Gastrocnemius medialis (tissue), 4 donors: ENCODE measurements around the gene CDC34.
A peak's percentile ranks its signal among the peaks of the same experiment; 100 is the strongest.

Experiments
- CTCF ChIP-seq, 5 experiments: fragments of 450-650 bp in 3 of 5; fragments of 200-600 bp in 2 of 5; sonication (generic) in 2 of 5; IDR thresholded peaks in 4 of 5; conservative IDR thresholded peaks in 1 of 5; 1 replicate in 4 of 5; 2 replicates in 1 of 5; pipeline ENCODE4 v1.5.1; 2016 to 2019; ENCODE audit warnings: antibody characterized with exemption in 5 of 5, mild to moderate bottlenecking in 3 of 5, moderate library complexity in 3 of 5
- POLR2A ChIP-seq, 2 donors: fragments of 450-650 bp; IDR thresholded peaks; one replicate each; pipeline ENCODE4 v1.6.1; 2017; ENCODE audit warnings: antibody characterized with exemption in 2 of 2, mild to moderate bottlenecking in 2 of 2, moderate library complexity in 2 of 2

- TF ChIP-seq CTCF (IDR thresholded peaks at IDR 0.05 in 4 of 5, conservative IDR thresholded peaks at IDR 0.05 in 1 of 5) (peak in 4 of 5 experiments; percentile 13 to 49 (median 24)), POLR2A (IDR thresholded peaks at IDR 0.05) (peak; percentile 7 to 30)
Observed at GRCh38 chr19:532561-533363, 1.2 kb downstream of the CDC34 start.
